HG02981 (cell line): ENCODE measurements around the gene KCND1.
"Not testable (repeated sequence)": the region's sequence is repeated elsewhere in the genome, so short reads cannot be mapped to it uniquely, and the experiment has no call there.

Experiments used
- ATAC-seq: cut with Tn5 transposase; IDR thresholded peaks from one replicate; pipeline ENCODE4 v1.9.1; 2021; ENCODE audit warnings: mild to moderate bottlenecking, moderate library complexity; ENCODE audit not compliant: unreplicated experiment

KCND1 gene

GRCh38 chrX:48971249-48972219 lies at the start of gene KCND1:
TSS of gene KCND1 (minus strand) at chrX:48971844. CDS start at chrX:48970271, 1,573 bp downstream.
- ATAC-seq = no peak

GRCh38 chrX:49019599-49020249 lies 48.1 kb upstream of the KCND1 start:
- ATAC-seq = no peak

- no peak for ATAC-seq
Measured at GRCh38 chrX:49019050-49019449, 47.4 kb upstream of the KCND1 start.

- no peak for ATAC-seq
Measured at GRCh38 chrX:49003696-49004095, 32.1 kb upstream of the KCND1 start.

DNA sequence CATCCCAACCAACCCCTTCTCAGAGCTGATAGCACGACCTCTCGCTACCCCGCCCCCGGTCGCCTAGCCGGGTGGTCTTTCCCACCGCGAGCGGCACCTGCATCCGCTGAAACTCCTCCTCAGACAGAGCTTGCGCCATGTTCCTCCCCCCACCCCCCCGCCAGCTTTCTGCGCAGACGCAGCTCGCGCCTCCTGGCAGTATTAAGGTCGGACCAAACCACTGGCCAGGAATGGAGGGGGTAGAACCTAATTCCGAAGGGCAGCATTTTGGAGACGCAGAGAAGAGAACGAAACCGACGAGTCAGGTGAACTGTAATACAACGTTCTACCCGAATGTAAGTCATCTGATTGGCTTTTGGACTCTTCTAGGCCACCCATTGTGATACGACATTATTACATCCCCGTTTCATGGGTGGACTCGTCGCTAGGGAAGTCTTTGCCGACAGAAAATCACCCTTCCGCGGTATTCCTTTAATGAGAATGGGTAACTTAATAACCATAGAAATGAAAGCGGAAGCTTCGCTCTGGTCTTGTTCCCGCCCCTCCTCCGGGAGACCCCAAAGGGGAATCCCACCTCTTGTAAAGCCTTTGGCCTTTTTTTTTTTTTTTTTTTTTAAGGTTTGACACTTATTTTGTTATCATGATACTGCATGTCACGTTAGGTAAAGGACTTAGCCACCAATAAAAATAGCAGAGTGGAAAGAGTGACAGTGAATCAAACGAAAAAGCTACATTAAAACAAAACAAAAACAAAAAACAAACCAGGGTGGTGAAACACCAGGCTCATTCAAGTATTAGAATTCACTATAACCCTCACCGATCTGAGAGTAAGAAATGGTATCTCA lies 30.7 kb upstream of the KCND1 start, which contains the start of gene GRIPAP1:
TSS of gene GRIPAP1 (minus strand) at position 174 of the 845 bp plus-strand sequence. CDS start at position 139, 35 bp downstream.
- peak; percentile 72 for ATAC-seq

GRCh38 chrX:49001521-49002090 lies 30.0 kb upstream of the KCND1 start:
- peak; percentile 33 for ATAC-seq

- ATAC-seq = no peak
Measured at GRCh38 chrX:49000636-49001035, 29.0 kb upstream of the KCND1 start.

DNA sequence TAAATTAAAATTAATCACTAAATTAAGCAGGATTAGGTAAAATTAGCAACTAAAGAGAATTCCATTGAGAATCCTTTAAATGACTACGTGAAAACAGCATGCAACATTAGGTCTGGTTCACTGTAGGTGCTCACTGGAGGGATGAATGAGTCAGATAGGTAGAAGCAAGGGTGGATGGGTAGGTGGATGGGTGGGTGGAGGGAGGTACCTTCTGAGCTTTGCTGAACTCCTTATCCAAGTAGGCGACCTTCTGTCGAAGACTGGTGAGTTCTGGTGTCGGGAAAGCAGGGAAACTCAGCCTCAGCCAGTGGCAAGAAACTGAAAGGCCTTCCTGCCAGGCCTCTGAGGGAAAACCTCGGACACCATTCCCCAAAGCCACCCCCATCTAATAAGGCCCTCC lies 27.4 kb upstream of the KCND1 start:
- no peak for ATAC-seq

DNA sequence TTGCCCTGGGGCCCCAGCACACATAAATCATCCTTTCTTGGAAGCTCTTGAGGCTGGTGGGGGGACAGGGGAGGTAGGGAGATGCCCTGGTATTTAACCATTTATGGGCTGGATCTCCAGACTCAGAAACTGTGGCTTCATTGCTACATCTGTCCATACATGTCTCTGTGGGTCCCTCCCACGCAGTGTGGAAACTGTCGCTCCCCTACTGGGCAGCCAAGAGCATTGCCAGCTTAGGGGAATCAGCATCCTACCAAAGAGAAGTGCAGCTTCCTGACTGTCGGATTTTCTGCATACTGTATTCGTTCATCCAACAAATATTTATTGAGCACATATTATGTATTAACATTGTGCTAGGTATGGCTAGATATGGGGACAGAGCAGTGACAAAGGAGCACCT lies 26.7 kb upstream of the KCND1 start:
- ATAC-seq = no peak

- no peak for ATAC-seq
Measured at GRCh38 chrX:48997865-48998264, 26.2 kb upstream of the KCND1 start.

DNA sequence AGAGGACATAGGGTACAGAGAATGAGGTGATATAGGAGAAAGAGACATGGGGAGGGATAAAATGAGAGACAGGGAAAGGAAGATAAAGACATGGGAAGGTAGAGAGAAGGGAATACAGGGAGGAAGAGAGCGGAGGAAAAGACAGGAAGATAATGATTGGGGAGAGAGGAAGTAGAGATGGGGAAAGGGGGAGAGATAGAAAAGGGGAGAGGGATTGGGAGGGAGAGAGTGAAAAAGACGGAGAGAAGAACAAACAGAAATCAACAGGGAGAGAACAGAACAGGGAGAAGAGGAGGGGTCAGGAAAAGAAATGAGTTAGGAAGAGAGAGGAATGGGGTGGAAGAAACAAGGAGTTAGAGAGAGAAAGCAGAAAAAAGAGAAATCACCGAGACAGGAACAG lies 25.8 kb upstream of the KCND1 start:
- ATAC-seq = no peak

GRCh38 chrX:48996969-48997368 lies 25.3 kb upstream of the KCND1 start:
- no peak for ATAC-seq

- no peak for ATAC-seq
Measured at GRCh38 chrX:48992341-48992740, 20.7 kb upstream of the KCND1 start.

DNA sequence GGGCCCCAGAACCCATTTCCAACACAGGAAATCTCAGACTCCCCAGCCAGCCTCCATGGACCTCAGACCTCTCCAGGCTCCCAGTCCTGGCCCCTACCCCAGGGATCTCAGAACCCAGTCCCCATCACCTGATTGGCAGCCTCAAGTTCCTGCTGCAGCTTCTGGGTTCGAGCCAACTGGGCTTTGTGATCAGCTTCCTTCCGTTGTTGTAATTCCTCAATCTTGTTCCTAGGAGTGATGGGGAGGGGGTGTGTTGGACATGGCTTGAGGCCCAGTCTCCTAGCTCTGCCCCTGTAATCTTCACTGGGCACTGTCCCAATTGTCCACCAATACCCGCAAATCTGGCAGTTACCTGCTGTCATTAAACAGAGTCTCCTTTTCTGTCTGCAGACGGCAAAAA lies 17.8 kb upstream of the KCND1 start:
- no peak for ATAC-seq

DNA sequence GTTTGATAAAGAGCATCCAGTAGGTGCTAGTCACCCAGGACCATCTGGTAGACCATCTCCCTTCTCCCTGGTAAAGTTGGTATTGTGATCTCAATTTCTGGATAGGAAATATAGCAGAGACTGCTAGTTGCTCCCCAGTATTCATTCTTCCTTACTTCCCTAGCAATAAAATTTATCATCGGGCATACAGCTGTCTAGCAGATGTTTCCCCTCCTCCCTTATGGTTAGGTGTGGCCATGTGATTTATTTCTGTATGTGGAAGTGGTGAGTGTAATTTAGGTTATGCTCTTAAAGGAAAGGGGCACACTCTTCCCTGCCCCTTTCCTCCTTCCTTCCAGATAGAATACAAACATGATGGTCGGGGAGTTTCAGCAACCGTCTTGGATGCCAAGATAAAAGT lies 12.3 kb upstream of the KCND1 start:
- ATAC-seq = no peak

GRCh38 chrX:48983081-48983480 lies 11.4 kb upstream of the KCND1 start:
- ATAC-seq = no peak

DNA sequence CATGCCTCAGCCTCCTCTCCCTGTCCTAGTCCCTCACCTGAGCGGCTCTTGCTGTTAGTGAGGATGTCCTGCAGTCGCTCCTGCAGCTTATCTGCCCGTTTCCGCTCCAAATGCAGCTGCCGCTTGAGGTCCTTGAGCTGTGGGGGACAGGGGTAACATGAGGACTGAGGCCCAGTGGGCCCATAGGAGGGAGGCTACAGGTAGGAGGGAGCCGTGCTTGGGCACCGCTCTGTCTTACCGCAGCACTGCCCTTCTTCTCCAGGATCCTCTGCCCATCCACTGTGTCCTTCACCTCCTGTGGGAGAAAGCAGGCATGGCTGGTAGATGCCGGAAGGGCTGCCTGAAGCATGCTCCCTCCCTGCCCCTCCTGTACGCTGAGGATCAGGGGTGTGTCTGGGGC lies 9.5 kb upstream of the KCND1 start:
- ATAC-seq = no peak

DNA sequence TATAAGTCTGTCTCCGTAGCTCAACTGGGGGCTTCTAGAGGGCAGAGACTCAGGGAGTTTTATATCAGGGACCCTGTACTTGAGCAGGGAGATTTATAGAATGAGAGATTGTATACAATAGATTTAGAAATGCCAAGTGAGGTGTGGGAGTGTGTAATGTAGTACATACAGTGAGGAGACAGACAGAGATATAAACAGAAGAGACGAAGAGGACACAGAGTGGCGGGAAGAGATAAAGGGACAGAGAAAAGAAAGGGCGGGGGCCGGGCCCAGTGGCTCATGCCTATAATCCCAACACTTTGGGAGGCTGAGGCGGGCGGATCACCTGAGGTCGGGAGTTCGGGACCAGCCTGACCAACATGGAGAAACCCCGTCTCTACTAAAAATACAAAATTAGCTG lies 8.7 kb upstream of the KCND1 start:
- ATAC-seq = not testable (repeated sequence)

DNA sequence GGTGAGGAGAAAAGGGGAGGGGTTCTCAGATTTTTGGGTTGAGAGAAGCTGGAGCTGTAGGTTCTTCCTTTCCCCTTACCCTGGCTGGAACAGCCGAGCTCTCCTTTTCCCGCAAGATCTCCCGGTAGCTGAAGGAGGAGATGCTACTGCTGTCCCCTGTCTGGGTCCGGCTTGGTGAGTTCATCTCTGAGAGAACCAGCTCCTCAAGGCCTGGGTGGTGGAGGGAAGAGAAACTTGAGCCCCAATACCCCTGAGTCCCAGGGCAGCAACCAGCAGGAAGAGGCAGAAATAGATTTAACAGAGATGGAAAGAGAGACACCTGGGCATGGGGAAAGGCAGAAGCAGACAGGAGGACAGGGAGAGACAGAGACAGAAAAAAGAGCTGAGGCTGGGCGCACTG lies 6.6 kb upstream of the KCND1 start:
- no peak for ATAC-seq

DNA sequence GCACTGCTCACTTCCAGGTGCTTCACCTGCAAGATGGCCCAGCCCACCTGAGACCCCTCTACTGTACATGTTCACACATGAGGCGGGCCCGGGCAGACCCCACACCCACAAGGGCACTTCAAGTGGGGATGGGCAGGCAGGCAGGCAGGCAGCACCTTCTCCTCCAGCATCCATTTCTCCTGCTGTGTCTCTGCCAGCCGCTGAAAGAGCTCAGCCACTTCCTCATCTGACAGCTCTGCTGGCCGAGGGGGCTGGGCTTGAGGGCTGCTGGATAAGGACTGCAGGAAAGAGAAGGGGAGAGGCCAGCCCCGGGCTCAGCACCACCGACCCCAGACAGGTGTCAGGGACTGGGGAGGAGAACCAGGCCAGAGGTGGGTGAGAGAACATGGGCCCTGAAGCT lies 4.4 kb upstream of the KCND1 start:
- ATAC-seq = no peak

DNA sequence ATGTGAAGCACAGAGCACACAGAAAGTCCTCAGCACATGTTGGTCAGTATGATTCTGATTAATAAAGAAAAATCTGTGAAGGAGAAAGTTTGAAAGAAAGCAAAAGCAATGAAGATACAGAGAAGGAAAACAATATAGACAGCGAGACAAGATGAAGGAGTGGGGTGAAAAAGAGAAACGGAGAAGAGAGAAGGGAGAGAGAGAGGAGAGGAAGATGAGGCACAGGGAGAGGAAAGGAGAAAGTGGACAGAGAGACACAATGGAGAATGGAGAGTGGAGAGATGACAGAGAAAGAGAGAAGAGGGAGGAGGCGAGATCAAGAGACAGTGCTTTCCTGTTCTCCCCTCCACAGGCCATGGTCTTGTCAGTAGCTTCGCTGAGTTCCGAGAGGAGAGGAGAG lies 3.9 kb upstream of the KCND1 start:
- ATAC-seq = no peak
